Measurements from ENCODE around the gene SALL3. TPM values are rescaled to one million over a fixed set of nuclear protein-coding genes. Genes with fewer than 3 reads are reported as not detected.
"Not testable (repeated sequence)": the region's sequence is repeated elsewhere in the genome, so short reads cannot be mapped to it uniquely, and the experiment has no call there.

SALL3 gene
- total RNA-seq (2.2 TPM), polyA plus RNA-seq (0.60 TPM)

DNA sequence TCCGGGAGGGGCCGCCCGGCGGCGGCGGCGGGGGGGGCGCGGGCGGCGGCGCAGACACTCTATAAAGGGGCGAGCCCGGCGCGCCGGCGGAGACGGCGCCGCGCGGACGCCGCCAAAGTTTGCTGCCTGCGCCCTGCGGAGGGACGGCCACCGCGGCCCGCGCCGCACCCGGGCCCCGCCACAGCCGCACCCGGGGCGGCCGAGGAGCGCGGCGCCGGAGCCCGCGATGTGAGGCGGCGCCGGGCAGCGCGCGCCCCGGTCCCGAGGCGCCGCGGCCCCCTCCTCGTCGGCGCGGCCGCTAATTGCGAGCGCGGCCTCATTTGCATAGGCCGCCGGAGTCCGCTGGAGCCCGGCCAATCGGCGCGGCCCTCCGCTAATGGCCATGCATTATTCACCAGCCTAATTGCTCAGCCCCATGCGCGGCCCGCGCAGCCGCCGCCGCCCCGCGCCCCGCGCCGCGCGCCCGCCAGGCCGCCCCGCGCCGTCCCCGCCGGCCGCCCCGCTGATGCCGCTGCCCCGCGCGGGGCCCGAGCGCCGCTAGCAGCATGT is at the start of gene SALL3:
Gene SALL3 (plus strand): TSS at position 89 of the 549 bp plus-strand sequence. CDS start 457 bp downstream, at position 546.
- no peak for DNase-seq (ENCODE audit: extremely low spot score)
- WGBS = 1% methylated on average over 101 of the region's 102 CpGs
- no peak within 1 kb of the TSS for H3K27ac ChIP-seq (ENCODE audit: low read depth)
- H3K4me3 ChIP-seq (ENCODE audit: low read depth, low read length) = peak within 1 kb of the TSS; percentile 52
- H3K4me1 ChIP-seq (ENCODE audit: insufficient read depth) = peaks cover 2% of the 10 kb centered on the region
- no peaks in the 10 kb centered on the region for H3K36me3 ChIP-seq (ENCODE audit: insufficient read depth)

DNA sequence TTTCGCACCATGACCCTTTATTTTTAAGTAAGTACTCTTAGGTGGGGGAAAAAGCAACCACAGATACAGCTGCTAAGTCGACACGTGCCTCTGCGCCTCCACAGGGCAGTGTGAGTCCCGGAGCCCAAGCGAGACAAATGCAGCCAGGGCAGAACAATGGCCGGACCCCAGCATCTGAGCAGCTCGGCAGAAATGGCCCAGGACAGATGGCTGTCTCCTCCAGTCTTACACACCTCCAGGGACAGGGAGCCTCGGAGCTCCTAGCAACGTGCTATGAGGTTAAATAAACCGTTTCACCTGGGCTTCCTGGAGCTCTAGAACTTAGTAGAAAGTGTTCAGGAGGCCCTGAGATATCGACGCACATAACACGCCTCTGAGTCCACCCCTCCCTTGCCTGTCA is 47.3 kb upstream of the SALL3 start:
- 60% methylated on average over 14 of the region's 14 CpGs for WGBS
- no peak for DNase-seq (ENCODE audit: extremely low spot score)
- H3K36me3 ChIP-seq (ENCODE audit: insufficient read depth) = no peaks in the 10 kb centered on the region
- H3K4me3 ChIP-seq (ENCODE audit: low read depth, low read length) = no peak overlapping the region
- H3K4me1 ChIP-seq (ENCODE audit: insufficient read depth) = no peaks in the 10 kb centered on the region
- no peak overlapping the region for H3K27ac ChIP-seq (ENCODE audit: low read depth)

DNA sequence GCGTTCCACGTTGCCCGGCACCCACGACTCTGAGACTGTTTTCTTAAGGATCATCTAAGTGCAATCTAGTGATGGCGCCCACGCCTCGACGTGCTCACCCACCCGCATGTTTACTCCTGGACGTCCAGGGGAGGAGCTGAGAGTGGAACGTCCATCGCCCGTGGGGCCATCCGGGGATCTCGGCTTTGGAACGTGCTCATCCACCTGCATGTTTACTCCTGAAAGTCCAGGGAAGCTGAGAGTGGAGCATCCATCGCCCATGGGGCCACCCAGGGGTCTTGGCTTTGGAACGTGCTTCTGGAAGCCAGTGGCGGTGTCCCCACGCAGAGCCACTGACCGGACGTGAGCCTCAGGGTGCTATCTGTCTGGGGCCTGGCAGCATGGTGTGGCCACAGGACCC is 45.6 kb upstream of the SALL3 start:
- Histone ChIP-seq H3K4me3 (ENCODE audit: low read depth, low read length) (no peak overlapping the region), H3K27ac (ENCODE audit: low read depth) (no peak overlapping the region), H3K4me1 (ENCODE audit: insufficient read depth) (no peaks in the 10 kb centered on the region), H3K36me3 (ENCODE audit: insufficient read depth) (no peaks in the 10 kb centered on the region)
- 88% methylated on average over 22 of the region's 22 CpGs for WGBS
- DNase-seq (ENCODE audit: extremely low spot score) = no peak

DNA sequence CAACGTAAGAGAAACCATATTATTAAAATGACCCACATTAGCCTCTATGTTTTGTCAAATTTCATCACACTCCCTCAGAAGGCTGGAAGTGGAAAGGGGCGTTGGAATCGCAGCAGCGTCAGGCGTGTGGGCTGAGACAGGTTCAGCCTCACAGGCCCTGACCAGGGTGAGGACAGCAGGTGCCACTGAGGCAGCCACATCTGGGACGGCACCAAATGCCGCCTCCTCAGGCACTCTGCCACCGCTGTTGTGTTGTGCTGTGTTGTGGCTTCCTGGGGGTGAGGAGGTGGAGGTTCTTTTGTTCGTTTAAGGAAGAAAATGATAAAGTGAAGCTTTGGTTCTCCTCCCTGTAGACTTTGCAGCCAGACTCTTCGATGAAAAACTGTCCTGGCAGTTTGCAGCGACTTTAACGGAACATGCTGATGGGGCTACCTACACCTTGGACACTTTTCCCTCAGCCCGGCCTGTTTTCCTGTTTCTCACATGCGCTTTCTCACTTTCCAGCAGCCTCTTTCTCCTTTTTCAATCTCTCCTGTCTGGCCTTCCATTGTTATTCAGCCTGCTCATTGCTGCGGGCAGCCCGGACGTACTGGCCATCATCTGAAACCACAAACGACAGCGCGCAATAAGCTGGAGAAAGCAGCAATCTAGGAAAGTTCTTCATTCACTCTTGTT is 44.9 kb upstream of the SALL3 start:
- Histone ChIP-seq H3K36me3 (ENCODE audit: insufficient read depth) (no peaks in the 10 kb centered on the region), H3K4me1 (ENCODE audit: insufficient read depth) (no peaks in the 10 kb centered on the region), H3K4me3 (ENCODE audit: low read depth, low read length) (no peak overlapping the region), H3K27ac (ENCODE audit: low read depth) (no peak overlapping the region)
- WGBS = 78% methylated on average over 20 of the region's 20 CpGs
- DNase-seq (ENCODE audit: extremely low spot score) = no peak

DNA sequence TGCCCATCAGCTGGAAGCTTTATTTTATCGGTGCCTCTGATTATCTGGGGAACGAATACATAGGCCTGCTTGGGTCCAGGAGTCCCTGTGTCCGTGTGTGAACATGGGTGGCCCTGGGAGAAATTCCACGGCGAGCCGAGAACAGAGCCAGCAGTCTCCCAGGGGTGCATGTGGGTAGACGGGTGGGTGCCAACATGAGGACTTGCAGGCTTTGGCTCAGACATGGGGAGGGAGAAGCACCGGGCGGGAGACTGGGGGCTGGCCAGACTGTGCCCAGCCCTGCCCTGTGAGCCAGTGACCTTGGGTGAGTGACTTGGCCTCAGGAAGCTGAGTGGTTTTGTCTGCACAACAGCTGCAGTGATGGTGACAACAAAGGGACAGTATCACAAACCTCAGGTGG is 44.2 kb upstream of the SALL3 start:
- Histone ChIP-seq H3K36me3 (ENCODE audit: insufficient read depth) (no peaks in the 10 kb centered on the region), H3K27ac (ENCODE audit: low read depth) (no peak overlapping the region), H3K4me3 (ENCODE audit: low read depth, low read length) (no peak overlapping the region), H3K4me1 (ENCODE audit: insufficient read depth) (no peaks in the 10 kb centered on the region)
- DNase-seq (ENCODE audit: extremely low spot score) = no peak
- WGBS = 81% methylated on average over 9 of the region's 9 CpGs

DNA sequence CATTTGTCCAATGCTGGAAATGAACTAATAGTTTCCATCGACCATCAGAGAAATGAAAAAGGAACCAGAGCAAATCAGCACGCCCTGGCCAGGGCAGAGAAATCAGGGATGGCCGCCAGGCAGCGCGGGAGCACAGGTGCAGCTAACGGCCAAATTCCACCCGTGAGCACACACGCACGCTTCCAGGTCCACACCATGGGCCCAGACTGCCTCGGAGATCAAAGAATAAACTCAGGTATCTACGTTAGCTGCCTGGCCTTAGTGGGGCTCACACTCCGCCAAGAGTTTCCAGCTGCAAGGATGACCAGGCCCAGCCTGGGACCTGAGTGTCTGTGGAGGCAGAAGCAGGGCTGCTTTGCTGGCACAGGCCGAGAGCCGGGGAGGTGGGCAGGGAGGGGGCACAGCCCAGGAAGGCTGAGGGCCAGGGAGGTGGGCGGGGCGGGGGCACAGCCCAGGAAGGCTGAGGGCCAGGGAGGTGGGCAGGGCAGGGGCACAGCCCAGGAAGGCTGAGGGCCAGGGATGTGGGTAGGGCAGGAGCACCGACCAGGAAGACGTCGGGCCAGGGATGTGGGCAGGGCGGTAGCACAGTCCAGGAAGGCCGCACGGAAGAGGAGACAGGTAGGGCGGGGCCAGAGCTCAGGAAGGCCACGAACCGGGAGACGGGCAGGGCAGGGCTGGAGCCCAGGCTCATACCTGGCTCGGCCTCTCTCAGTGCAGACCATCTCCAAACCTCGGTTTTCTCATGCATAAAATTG is 43.2 kb upstream of the SALL3 start:
- DNase-seq (ENCODE audit: extremely low spot score) = no peak
- H3K27ac ChIP-seq (ENCODE audit: low read depth) = no peak overlapping the region
- no peaks in the 10 kb centered on the region for H3K36me3 ChIP-seq (ENCODE audit: insufficient read depth)
- H3K4me3 ChIP-seq (ENCODE audit: low read depth, low read length) = no peak overlapping the region
- WGBS = 86% methylated on average over 28 of the region's 28 CpGs
- H3K4me1 ChIP-seq (ENCODE audit: insufficient read depth) = no peaks in the 10 kb centered on the region

DNA sequence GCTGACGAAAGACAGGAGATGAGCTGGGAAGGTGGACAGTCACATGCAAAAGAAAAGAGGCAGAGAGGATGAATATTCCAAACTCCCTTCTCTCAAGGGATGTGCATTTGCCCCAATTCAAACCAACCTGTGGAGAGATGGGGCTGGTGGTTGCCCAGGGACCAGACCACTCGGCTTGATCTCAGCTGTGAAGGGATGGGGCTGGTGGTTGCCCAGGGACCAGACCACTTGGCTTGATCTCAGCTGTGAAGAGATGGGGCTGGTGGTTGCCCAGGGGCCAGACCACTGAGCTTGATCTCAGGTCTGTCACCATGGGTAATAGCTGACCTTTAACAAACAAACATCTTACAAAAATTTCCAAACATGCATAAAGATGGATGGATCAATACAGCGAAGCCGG is 42.5 kb upstream of the SALL3 start:
- no peak overlapping the region for H3K27ac ChIP-seq (ENCODE audit: low read depth)
- no peaks in the 10 kb centered on the region for H3K4me1 ChIP-seq (ENCODE audit: insufficient read depth)
- H3K4me3 ChIP-seq (ENCODE audit: low read depth, low read length) = no peak overlapping the region
- DNase-seq (ENCODE audit: extremely low spot score) = no peak
- 89% methylated on average over 4 of the region's 4 CpGs for WGBS
- H3K36me3 ChIP-seq (ENCODE audit: insufficient read depth) = no peaks in the 10 kb centered on the region

DNA sequence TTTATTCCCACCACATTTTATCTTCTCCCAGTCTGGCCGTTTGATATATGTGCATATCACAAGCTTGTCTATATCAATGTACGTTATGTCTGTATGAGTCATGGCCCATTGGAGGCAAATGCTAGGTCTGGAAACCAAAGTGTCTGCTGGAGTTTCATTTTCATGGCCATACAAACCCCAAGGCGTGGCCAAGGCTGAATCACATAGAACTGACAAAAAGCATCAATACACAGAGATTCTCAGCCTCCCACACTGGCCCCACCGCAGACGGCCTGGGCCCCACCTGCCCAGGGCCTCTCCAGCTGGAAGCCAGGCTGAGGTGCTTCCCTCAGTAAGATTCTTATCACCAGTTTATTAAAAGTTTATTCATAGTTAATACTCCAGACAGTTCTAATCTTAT is 40.5 kb upstream of the SALL3 start:
- DNase-seq (ENCODE audit: extremely low spot score) = no peak
- Histone ChIP-seq H3K27ac (ENCODE audit: low read depth) (no peak overlapping the region), H3K36me3 (ENCODE audit: insufficient read depth) (no peaks in the 10 kb centered on the region), H3K4me1 (ENCODE audit: insufficient read depth) (no peaks in the 10 kb centered on the region), H3K4me3 (ENCODE audit: low read depth, low read length) (no peak overlapping the region)
- 55% methylated on average over 5 of the region's 5 CpGs for WGBS

DNA sequence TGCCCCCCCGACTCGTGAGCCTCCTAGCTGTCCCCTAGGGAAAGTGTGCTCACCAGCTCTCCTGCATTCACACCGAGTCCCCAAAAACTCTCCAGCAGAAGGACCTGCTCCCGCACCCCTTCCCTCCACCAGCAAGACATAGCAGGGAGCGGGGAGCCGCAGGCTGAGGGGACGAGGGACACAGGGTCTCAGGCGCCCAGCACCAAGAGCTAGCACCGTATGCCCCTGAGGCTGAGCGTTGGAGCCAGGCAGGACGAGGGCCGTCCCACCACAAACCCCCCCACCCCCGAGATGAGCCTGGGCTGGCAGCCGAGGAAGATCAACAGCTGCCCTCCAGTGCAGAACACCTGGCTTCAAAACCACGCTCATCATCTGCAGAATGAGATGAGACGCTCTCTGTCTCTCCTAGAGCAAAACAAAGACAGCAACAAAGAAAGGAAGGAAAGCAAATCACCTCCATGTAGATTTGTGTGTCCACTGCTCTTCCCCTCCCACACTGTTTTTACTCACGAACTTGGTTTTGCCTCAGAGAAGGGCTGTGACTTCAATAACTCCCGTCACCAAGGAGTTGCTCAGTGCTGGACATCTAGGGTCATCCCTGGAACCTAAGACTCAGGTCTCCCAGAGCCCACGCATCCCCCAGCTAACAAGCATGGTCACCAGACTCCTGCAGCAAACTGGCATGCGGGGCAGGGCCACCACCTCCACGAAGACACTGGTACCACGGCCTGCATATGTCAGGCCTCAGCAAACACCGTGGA is 39.7 kb upstream of the SALL3 start:
- Histone ChIP-seq H3K36me3 (ENCODE audit: insufficient read depth) (no peaks in the 10 kb centered on the region), H3K27ac (ENCODE audit: low read depth) (no peak overlapping the region), H3K4me3 (ENCODE audit: low read depth, low read length) (no peak overlapping the region), H3K4me1 (ENCODE audit: insufficient read depth) (no peaks in the 10 kb centered on the region)
- WGBS = 77% methylated on average over 23 of the region's 23 CpGs
- no peak for DNase-seq (ENCODE audit: extremely low spot score)

DNA sequence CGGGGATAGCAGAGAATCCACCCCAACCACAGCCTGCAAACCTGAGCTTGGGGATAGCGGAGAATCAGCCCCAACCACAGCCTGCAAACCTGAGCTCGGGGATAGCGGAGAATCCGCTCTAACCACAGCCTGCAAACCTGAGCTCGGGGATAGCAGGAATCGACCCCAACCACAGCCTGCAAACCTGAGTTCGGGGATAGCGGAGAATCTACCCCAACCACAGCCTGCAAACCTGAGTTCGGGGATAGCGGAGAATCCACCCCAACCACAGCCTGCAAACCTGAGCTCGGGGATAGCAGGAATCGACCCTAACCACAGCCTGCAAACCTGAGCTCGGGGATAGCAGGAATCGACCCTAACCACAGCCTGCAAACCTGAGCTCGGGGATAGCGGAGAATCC is 37.4 kb upstream of the SALL3 start:
- DNase-seq (ENCODE audit: extremely low spot score); H3K4me1 ChIP-seq (ENCODE audit: insufficient read depth); H3K4me3 ChIP-seq (ENCODE audit: low read depth, low read length); H3K36me3 ChIP-seq (ENCODE audit: insufficient read depth); H3K27ac ChIP-seq (ENCODE audit: low read depth): not testable (repeated sequence)
- WGBS = 92% methylated on average over 17 of the region's 17 CpGs

DNA sequence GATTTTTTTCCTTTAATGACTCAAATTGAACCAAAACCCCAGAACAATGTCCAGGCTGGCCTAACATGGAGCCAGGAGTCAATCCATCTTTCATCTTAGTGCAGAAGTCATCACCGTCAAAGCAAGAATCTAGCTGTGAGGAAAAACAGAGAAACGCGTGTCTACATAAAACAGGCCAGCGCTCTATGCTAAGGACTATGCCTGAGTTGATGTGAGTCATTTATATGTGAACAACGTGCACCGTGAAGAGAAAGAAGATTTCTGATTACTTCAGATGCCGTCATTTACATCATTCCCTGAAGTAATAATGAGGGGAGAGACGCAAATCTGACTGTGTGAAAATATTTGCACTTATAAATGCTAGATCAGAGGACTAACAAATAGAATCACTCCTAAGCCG is 34.0 kb upstream of the SALL3 start:
- 73% methylated on average over 9 of the region's 9 CpGs for WGBS
- no peaks in the 10 kb centered on the region for H3K4me1 ChIP-seq (ENCODE audit: insufficient read depth)
- no peaks in the 10 kb centered on the region for H3K36me3 ChIP-seq (ENCODE audit: insufficient read depth)
- no peak for DNase-seq (ENCODE audit: extremely low spot score)
- no peak overlapping the region for H3K27ac ChIP-seq (ENCODE audit: low read depth)
- H3K4me3 ChIP-seq (ENCODE audit: low read depth, low read length) = no peak overlapping the region

DNA sequence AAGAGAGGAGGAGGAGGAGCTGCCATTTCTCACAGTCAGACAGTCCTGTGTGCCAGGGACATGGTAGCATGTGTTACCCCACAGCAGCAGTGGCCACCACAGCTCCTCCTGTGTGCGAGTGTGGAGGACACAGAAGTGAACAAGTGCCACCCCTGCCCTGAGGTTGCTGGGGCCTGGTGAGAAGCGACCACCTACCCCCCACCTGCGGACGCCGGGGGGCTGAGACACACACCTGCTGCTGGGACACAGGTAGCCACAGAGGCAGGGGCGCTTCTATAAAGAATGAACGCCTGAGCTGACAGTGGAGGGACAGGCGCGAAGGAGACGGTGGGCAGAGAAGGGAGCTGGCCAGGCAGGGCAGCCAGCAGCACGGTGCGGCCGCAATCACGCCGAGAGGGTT is 32.3 kb upstream of the SALL3 start:
- DNase-seq (ENCODE audit: extremely low spot score) = no peak
- no peak overlapping the region for H3K4me3 ChIP-seq (ENCODE audit: low read depth, low read length)
- 90% methylated on average over 15 of the region's 15 CpGs for WGBS
- H3K27ac ChIP-seq (ENCODE audit: low read depth) = no peak overlapping the region
- H3K4me1 ChIP-seq (ENCODE audit: insufficient read depth) = no peaks in the 10 kb centered on the region
- H3K36me3 ChIP-seq (ENCODE audit: insufficient read depth) = no peaks in the 10 kb centered on the region

DNA sequence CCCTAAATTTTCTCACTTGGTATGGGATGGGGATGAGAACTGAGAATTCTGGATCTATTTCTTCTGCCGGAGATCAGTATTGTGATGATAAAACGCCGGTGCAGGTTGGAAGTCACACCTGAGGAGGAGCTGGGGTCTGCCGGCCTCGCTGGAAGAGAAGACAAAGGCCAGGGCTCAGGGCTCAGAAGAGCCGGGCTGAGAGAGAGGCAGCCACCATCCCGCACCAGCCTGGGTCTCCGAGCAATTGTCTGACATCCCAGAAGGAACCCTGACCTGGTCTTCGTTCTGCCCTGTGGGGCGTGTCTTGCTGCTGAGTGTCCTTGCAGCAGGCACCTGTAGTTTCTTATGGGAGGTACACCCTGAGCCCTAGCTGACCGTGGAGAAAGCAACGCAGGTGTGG is 31.4 kb upstream of the SALL3 start:
- no peak overlapping the region for H3K4me3 ChIP-seq (ENCODE audit: low read depth, low read length)
- H3K36me3 ChIP-seq (ENCODE audit: insufficient read depth) = no peaks in the 10 kb centered on the region
- no peak for DNase-seq (ENCODE audit: extremely low spot score)
- no peak overlapping the region for H3K27ac ChIP-seq (ENCODE audit: low read depth)
- no peaks in the 10 kb centered on the region for H3K4me1 ChIP-seq (ENCODE audit: insufficient read depth)
- WGBS = 54% methylated on average over 12 of the region's 12 CpGs

DNA sequence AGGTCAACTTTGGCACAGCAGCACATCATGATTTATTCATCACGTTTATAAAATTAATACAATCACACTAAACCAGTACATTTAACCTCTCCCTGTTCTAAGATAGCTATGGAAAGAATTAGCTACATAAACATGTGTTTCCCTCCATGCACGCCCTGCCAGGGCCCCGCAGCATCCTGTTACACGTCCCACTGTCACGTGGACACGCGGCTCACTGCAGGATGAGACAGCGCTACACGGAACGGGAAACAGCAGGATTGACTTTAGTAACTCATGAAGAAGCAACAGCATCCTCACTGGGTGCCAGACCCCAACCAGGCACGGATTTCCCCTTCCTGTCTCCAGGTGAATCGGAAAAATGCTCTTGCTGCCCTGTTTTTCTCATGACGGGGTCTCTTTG is 30.9 kb upstream of the SALL3 start:
- DNase-seq (ENCODE audit: extremely low spot score) = no peak
- 61% methylated on average over 13 of the region's 13 CpGs for WGBS
- no peak overlapping the region for H3K27ac ChIP-seq (ENCODE audit: low read depth)

More for the DNA sequence above, 30.9 kb upstream of the SALL3 start:
- H3K36me3 ChIP-seq (ENCODE audit: insufficient read depth) = no peaks in the 10 kb centered on the region
- no peaks in the 10 kb centered on the region for H3K4me1 ChIP-seq (ENCODE audit: insufficient read depth)
- H3K4me3 ChIP-seq (ENCODE audit: low read depth, low read length) = no peak overlapping the region

All from urinary bladder (tissue), 4 donors.